GM12864 (cell line): ENCODE measurements around the gene IL13RA1.

Experiments used
- DNase-seq: peaks from one replicate; pipeline ENCODE4 v3.0.0-alpha.2; 2011; ENCODE audit warnings: low read depth
- H3K4me3 ChIP-seq: 2 replicates; pipeline ENCODE4 v1.5.1; 2011; ENCODE audit warnings: mild to moderate bottlenecking, low read depth, low read length, control low read depth
- TF ChIP-seq, protein P1 (sequence below): IDR thresholded peaks from 2 replicates; pipeline ENCODE4 v1.5.1; 2011; ENCODE audit warnings: low read depth, mild to moderate bottlenecking, moderate library complexity, low read length, control low read depth, inconsistent platforms; ENCODE audit errors: missing control alignments

The IL13RA1 gene

DNA sequence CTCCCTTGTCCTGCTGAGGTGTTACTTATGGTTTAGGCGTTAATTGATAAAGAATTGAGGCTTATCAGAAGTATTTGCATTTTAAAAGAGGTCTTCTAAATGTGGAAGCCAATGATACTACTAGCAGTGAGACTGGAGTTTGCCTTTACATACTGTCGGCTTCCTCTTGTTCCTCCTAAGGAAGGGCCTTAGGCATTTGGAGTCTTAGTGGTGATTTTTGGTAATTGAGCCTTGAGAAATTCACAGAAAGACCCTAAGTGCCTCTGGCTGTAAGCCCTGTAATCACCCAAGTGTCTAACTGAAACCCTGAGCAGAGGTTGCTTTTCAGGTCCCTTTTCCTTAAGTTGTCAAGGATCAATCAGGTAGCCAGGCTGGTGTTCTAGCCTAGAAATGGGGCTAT lies 14.8 kb downstream of the IL13RA1 start:
- no peak for DNase-seq
- TF ChIP-seq, protein P1, sequence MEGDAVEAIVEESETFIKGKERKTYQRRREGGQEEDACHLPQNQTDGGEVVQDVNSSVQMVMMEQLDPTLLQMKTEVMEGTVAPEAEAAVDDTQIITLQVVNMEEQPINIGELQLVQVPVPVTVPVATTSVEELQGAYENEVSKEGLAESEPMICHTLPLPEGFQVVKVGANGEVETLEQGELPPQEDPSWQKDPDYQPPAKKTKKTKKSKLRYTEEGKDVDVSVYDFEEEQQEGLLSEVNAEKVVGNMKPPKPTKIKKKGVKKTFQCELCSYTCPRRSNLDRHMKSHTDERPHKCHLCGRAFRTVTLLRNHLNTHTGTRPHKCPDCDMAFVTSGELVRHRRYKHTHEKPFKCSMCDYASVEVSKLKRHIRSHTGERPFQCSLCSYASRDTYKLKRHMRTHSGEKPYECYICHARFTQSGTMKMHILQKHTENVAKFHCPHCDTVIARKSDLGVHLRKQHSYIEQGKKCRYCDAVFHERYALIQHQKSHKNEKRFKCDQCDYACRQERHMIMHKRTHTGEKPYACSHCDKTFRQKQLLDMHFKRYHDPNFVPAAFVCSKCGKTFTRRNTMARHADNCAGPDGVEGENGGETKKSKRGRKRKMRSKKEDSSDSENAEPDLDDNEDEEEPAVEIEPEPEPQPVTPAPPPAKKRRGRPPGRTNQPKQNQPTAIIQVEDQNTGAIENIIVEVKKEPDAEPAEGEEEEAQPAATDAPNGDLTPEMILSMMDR, result no peak
- no peak overlapping the region for H3K4me3 ChIP-seq

GRCh38 chrX:118745570-118745969 lies 18.2 kb downstream of the IL13RA1 start:
- no peak for DNase-seq
- H3K4me3 ChIP-seq, result no peak overlapping the region
- TF ChIP-seq, protein P1, result no peak

GRCh38 chrX:118751950-118752783 lies 24.8 kb downstream of the IL13RA1 start:
- TF ChIP-seq, protein P1, result no peak
- H3K4me3 ChIP-seq, result no peak overlapping the region; the same call in 1 of the 2 replicates
- peak; percentile 24 for DNase-seq

DNA sequence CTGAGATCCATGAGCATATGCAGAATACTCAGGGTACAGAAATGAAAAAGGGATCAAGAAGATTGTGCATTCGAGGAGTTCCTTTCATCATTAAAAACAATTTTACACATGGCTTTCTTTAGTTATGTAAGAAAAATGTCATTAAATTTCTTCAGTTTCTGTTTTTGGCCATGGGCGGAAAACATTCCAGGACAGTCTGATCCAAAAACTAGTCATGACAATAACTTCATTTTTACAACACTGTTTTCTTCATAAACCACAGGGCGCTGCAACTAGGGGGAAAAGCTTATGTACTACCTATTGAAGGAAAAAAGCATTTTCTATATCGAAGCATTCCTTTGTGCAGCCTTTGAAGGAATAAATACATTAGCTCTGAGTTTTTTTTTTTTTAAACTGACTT lies 28.2 kb downstream of the IL13RA1 start:
- H3K4me3 ChIP-seq, result no peak overlapping the region
- no peak for DNase-seq
- TF ChIP-seq, protein P1, result no peak

GRCh38 chrX:118756101-118756500 lies 28.7 kb downstream of the IL13RA1 start:
- DNase-seq, result no peak
- TF ChIP-seq, protein P1, result no peak
- H3K4me3 ChIP-seq, result no peak overlapping the region

DNA sequence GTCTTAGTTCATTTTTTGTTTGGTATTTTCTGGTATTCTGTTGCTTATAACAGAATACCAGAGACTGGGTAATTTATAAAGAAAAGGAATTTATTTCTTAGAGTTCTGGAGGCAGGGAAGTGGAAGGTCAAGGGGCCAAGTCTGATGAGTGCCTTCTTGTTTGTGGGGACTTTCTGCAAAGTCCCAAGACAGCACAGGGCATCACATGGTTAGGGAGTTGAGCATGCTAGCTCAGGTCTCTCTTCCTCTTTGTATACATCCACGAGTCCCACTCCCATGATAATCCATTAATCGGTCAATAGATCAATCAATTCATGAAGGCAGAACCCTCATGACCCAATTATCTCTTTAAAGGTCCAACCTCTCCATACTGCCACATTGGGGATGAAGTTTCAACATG lies 31.1 kb downstream of the IL13RA1 start:
- TF ChIP-seq, protein P1, result no peak
- no peak overlapping the region for H3K4me3 ChIP-seq
- DNase-seq, result no peak

- no peak for DNase-seq
- TF ChIP-seq, protein P1, result no peak
- no peak overlapping the region for H3K4me3 ChIP-seq
These were observed 32.6 kb downstream of the IL13RA1 start for GRCh38 chrX:118760025-118760424.
